Keratinocyte (primary cell): ENCODE results near the gene EYA4. TPM values are rescaled to one million over a fixed set of nuclear protein-coding genes. Genes with fewer than 3 reads are reported as not detected.

Source experiments
- DNase-seq: peaks from one replicate; pipeline ENCODE4 v3.0.0-alpha.2; 2011; ENCODE audit warnings: low read depth, missing footprints, low spot score
- FAIRE-seq: peaks from 2 replicates; lab custom pipeline; 2011; peaks lifted over from hg19 to GRCh38; lab: Jason Lieb, UNC
- H2AFZ ChIP-seq: 2 replicates; pipeline ENCODE4 v1.6.0; 2012; ENCODE audit warnings: low read length, control low read depth, inconsistent platforms; ENCODE audit not compliant: control insufficient read depth
- H3K27ac ChIP-seq: 2 replicates; pipeline ENCODE4 v1.5.1; 2011; ENCODE audit warnings: low read length; ENCODE audit not compliant: control insufficient read depth, insufficient read depth
- H3K27me3 ChIP-seq: 3 replicates; pipeline ENCODE4 v1.6.0; 2011; ENCODE audit warnings: low read length; ENCODE audit not compliant: control insufficient read depth, insufficient read depth; ENCODE audit errors: extremely low read depth
- H3K36me3 ChIP-seq, 2 experiments: 2 replicates in 1 of 2; 3 replicates in 1 of 2; pipeline ENCODE4 v1.5.1; 2011; ENCODE audit warnings: low read length in 2 of 2, mild to moderate bottlenecking in 1 of 2; ENCODE audit not compliant: control insufficient read depth in 2 of 2, insufficient read depth in 2 of 2; ENCODE audit errors: extremely low read depth in 1 of 2
- H3K4me1 ChIP-seq: 3 replicates; pipeline ENCODE4 v1.5.1; 2011; ENCODE audit warnings: low read length; ENCODE audit not compliant: control insufficient read depth, insufficient read depth; ENCODE audit errors: extremely low read depth
- H3K4me2 ChIP-seq: 3 replicates; pipeline ENCODE4 v1.6.0; 2011; ENCODE audit warnings: low read depth, low read length; ENCODE audit not compliant: control insufficient read depth, insufficient read depth; ENCODE audit errors: extremely low read depth
- H3K4me3 ChIP-seq, 3 experiments: fragments of 200-600 bp in 1 of 3; sonication (generic) in 1 of 3; 2 replicates in 2 of 3; 3 replicates in 1 of 3; pipeline ENCODE4 v1.5.1; 2011 to 2016; ENCODE audit warnings: low read length in 3 of 3, mild to moderate bottlenecking in 3 of 3, control low read depth in 2 of 3, inconsistent platforms in 1 of 3, low read depth in 1 of 3, mixed read lengths in 1 of 3, mixed run types in 1 of 3, moderate library complexity in 1 of 3; ENCODE audit not compliant: control insufficient read depth in 2 of 3, insufficient read depth in 2 of 3; ENCODE audit errors: extremely low read depth in 1 of 3
- H3K79me2 ChIP-seq: 2 replicates; pipeline ENCODE4 v1.6.0; 2012; ENCODE audit warnings: low read length; ENCODE audit not compliant: control insufficient read depth, insufficient read depth
- H3K9ac ChIP-seq: 3 replicates; pipeline ENCODE4 v1.6.0; 2011; ENCODE audit warnings: low read length; ENCODE audit not compliant: control insufficient read depth, insufficient read depth; ENCODE audit errors: extremely low read depth
- H3K9me1 ChIP-seq: 3 replicates; pipeline ENCODE4 v1.6.0; 2011; ENCODE audit warnings: low read length; ENCODE audit not compliant: control insufficient read depth, insufficient read depth; ENCODE audit errors: extremely low read depth
- H3K9me3 ChIP-seq: 2 replicates; pipeline ENCODE4 v1.5.1; 2012; ENCODE audit warnings: low read depth, low read length; ENCODE audit not compliant: control insufficient read depth
- H4K20me1 ChIP-seq: 3 replicates; pipeline ENCODE4 v1.6.0; 2011; ENCODE audit warnings: low read length; ENCODE audit not compliant: control insufficient read depth, insufficient read depth; ENCODE audit errors: extremely low read depth
- CTCF ChIP-seq, 3 experiments: IDR thresholded peaks in 1 of 3; conservative IDR thresholded peaks in 1 of 3; optimal IDR thresholded peaks in 1 of 3; 2 replicates in 2 of 3; 3 replicates in 1 of 3; pipeline versions ENCODE3 to v1.5.1; 2011; ENCODE audit warnings: low read length in 3 of 3, mild to moderate bottlenecking in 3 of 3, moderate library complexity in 2 of 3, control low read depth in 1 of 3, inconsistent platforms in 1 of 3; ENCODE audit not compliant: insufficient read depth in 2 of 3; ENCODE audit errors: extremely low read depth in 1 of 3
- EZH2 ChIP-seq: IDR thresholded peaks from one replicate; pipeline ENCODE4 v1.6.1; 2012; ENCODE audit warnings: inconsistent platforms, mild to moderate bottlenecking, low read length, moderate library complexity
- dilution Hi-C: fragments of 300-500 bp; cut with MboI; formaldehyde crosslinking; loops from one replicate; pipeline ENCODE4 v1.7.0; 2020; ENCODE audit warnings: low sequenced_read_pairs; ENCODE audit not compliant: extremely low pct_ligation_motif_present
- polyA plus RNA-seq, 5 experiments: library from polyadenylated mRNA; depleted of rRNA in 3 of 5; stranded (reverse) in 3 of 5; stranded (forward) in 1 of 5; unstranded in 1 of 5; fragments of >200 nt; gene quantifications; 1 replicate in 1 of 5; 2 replicates in 3 of 5; 3 replicates in 1 of 5; pipeline versions ENCODE4 v1.2.1 to v1.2.3, GENCODE V29; 2011 to 2012; ENCODE audit warnings: missing spikeins in 2 of 5, low read depth in 1 of 5, low replicate concordance in 1 of 5

The EYA4 gene
- polyA plus RNA-seq, 1 donor (not counting 4 experiments of a cell fraction or from before 2014, with no cell fraction given): 0.01 TPM

- Histone ChIP-seq H3K9me3 (no peaks in the 10 kb centered on the region), H3K4me1 (no peaks in the 10 kb centered on the region), H4K20me1 (no peaks in the 10 kb centered on the region), H3K4me3 (no peak overlapping the region), H3K9me1 (no peaks in the 10 kb centered on the region), H3K9ac (no peak overlapping the region), H3K27ac (no peak overlapping the region), H3K79me2 (no peaks in the 10 kb centered on the region), H2AFZ (no peak overlapping the region), H3K4me2 (no peak overlapping the region), H3K27me3 (no peaks in the 10 kb centered on the region), H3K36me3 (no peaks in the 10 kb centered on the region)
- DNase-seq (no peak), FAIRE-seq (no peak)
- dilution Hi-C loops: no loop called here
- no peak for TF ChIP-seq EZH2
- no peak for TF ChIP-seq CTCF (optimal IDR thresholded peaks at IDR 0.05 in 1 of 3, IDR thresholded peaks at IDR 0.05 in 1 of 3, conservative IDR thresholded peaks at IDR 0.05 in 1 of 3; ENCODE audit: extremely low read depth in 1 of 3, insufficient read depth in 2 of 3, low read length in 3 of 3)
Measured at GRCh38 chr6:133441491-133441890, 200.3 kb downstream of the EYA4 start.

GRCh38 chr6:133446789-133447188 is 205.6 kb downstream of the EYA4 start:
- no peaks in the 10 kb centered on the region for H3K4me1 ChIP-seq
- H3K9me1 ChIP-seq: no peaks in the 10 kb centered on the region
- no peaks in the 10 kb centered on the region for H4K20me1 ChIP-seq
- no peaks in the 10 kb centered on the region for H3K79me2 ChIP-seq
- DNase-seq (no peak), FAIRE-seq (no peak)
- H3K4me2 ChIP-seq: no peak overlapping the region
- no peak for TF ChIP-seq CTCF (optimal IDR thresholded peaks at IDR 0.05 in 1 of 3, IDR thresholded peaks at IDR 0.05 in 1 of 3, conservative IDR thresholded peaks at IDR 0.05 in 1 of 3; ENCODE audit: extremely low read depth in 1 of 3, insufficient read depth in 2 of 3, low read length in 3 of 3)
- no peak for TF ChIP-seq EZH2
- no peaks in the 10 kb centered on the region for H3K36me3 ChIP-seq
- H3K9me3 ChIP-seq: no peaks in the 10 kb centered on the region
- dilution Hi-C loops: no loop called here
- H2AFZ ChIP-seq: no peak overlapping the region
- H3K27ac ChIP-seq: no peak overlapping the region
- no peaks in the 10 kb centered on the region for H3K27me3 ChIP-seq
- no peak overlapping the region for H3K9ac ChIP-seq
- H3K4me3 ChIP-seq: no peak overlapping the region
